Measurements from ENCODE around the gene TDRD7.

Gene TDRD7

DNA sequence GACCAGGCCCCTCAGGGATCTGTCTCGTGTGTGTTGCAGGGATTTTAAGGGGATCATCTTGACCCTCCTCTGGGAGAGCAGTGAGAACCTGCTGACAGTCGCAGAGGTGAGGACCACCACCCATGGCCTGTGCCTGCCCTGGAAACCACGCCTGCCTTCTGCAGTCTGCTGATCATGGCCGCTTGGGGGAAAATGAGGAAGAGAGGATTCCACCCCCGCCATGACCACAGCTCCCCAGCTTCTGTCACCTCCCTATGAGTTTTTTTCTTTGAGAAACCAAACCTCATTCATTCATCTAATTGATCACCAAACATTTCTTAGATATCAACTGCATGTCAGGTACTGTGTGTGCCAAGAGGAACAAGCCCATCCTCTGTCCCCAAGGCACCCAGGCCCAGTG, 46.3 kb upstream of the TDRD7 start:
- no peak for DNase-seq (ENCODE audit: extremely low read depth, insufficient read length)
- Histone ChIP-seq H3K27me3 (replicated peaks; ENCODE audit: control insufficient read depth, insufficient read depth, low read length) (no peaks in the 10 kb centered on the region), H3K4me3 (replicated peaks; ENCODE audit: low read depth, low read length) (no peak overlapping the region), H3K36me3 (ENCODE audit: control insufficient read depth, insufficient read depth, low read length) (no peaks in the 10 kb centered on the region)
- TF ChIP-seq CTCF (IDR thresholded peaks at IDR 0.05; ENCODE audit: insufficient read depth, low read length, poor library complexity, severe bottlenecking) = no peak

- DNase-seq (ENCODE audit: extremely low read depth, insufficient read length) = no peak
- no peak for TF ChIP-seq CTCF (IDR thresholded peaks at IDR 0.05; ENCODE audit: insufficient read depth, low read length, poor library complexity, severe bottlenecking)
- no peak overlapping the region for H3K4me3 ChIP-seq (replicated peaks; ENCODE audit: low read depth, low read length)
- no peaks in the 10 kb centered on the region for H3K27me3 ChIP-seq (replicated peaks; ENCODE audit: control insufficient read depth, insufficient read depth, low read length)
- H3K36me3 ChIP-seq (ENCODE audit: control insufficient read depth, insufficient read depth, low read length) = no peaks in the 10 kb centered on the region
Observed at GRCh38 chr9:97366476-97366875, 45.4 kb upstream of the TDRD7 start.

GRCh38 chr9:97366889-97367288, 45.0 kb upstream of the TDRD7 start:
- Histone ChIP-seq H3K27me3 (replicated peaks; ENCODE audit: control insufficient read depth, insufficient read depth, low read length) (no peaks in the 10 kb centered on the region), H3K4me3 (replicated peaks; ENCODE audit: low read depth, low read length) (no peak overlapping the region), H3K36me3 (ENCODE audit: control insufficient read depth, insufficient read depth, low read length) (no peaks in the 10 kb centered on the region)
- TF ChIP-seq CTCF (IDR thresholded peaks at IDR 0.05; ENCODE audit: insufficient read depth, low read length, poor library complexity, severe bottlenecking) = no peak
- no peak for DNase-seq (ENCODE audit: extremely low read depth, insufficient read length)

DNA sequence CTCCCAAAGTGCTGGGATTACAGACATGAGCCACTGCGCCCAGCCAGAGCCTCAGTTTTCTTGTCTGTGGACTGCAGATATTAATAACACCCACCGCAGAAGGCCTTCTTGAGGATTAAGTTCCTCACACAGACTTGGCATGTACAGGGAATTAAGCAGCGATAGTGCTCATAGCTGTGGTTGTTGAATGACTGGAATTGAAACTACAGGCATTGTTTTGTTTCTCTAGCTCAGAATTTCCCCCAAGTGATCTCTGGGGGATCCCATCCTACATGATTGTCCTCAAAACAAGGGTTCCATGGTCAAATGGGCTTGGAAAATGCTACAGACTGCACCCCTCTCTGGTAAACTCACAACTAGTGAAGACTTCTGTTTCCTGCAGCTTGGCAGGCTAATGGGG, 44.2 kb upstream of the TDRD7 start:
- no peak overlapping the region for H3K4me3 ChIP-seq (replicated peaks; ENCODE audit: low read depth, low read length)
- no peaks in the 10 kb centered on the region for H3K36me3 ChIP-seq (ENCODE audit: control insufficient read depth, insufficient read depth, low read length)
- H3K27me3 ChIP-seq (replicated peaks; ENCODE audit: control insufficient read depth, insufficient read depth, low read length) = no peaks in the 10 kb centered on the region
- TF ChIP-seq CTCF (IDR thresholded peaks at IDR 0.05; ENCODE audit: insufficient read depth, low read length, poor library complexity, severe bottlenecking) = no peak
- peak; percentile 43 for DNase-seq (ENCODE audit: extremely low read depth, insufficient read length)

DNA sequence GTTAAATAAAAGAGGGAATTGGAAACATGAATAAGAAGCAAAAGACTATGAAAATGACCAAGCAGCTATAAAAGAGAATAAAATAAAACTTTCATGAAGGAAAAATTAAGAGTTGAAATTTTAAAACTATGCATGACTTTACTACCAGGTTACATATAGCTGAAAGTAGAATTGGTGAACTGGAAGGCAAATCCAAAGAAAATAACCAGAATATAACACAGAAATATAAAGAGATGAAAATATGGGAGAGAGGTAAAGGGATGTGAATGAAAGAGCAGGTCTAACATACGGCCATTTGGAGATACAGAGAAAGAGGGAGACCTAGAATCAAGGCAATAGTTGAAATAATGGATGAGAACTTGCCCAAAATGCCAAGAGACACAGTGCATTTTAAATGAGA, 42.9 kb upstream of the TDRD7 start:
- TF ChIP-seq CTCF (IDR thresholded peaks at IDR 0.05; ENCODE audit: insufficient read depth, low read length, poor library complexity, severe bottlenecking) = no peak
- Histone ChIP-seq H3K36me3 (ENCODE audit: control insufficient read depth, insufficient read depth, low read length) (no peaks in the 10 kb centered on the region), H3K27me3 (replicated peaks; ENCODE audit: control insufficient read depth, insufficient read depth, low read length) (no peaks in the 10 kb centered on the region), H3K4me3 (replicated peaks; ENCODE audit: low read depth, low read length) (no peak overlapping the region)
- no peak for DNase-seq (ENCODE audit: extremely low read depth, insufficient read length)

- Histone ChIP-seq H3K36me3 (ENCODE audit: control insufficient read depth, insufficient read depth, low read length) (no peaks in the 10 kb centered on the region), H3K4me3 (replicated peaks; ENCODE audit: low read depth, low read length) (no peak overlapping the region), H3K27me3 (replicated peaks; ENCODE audit: control insufficient read depth, insufficient read depth, low read length) (no peaks in the 10 kb centered on the region)
- no peak for TF ChIP-seq CTCF (IDR thresholded peaks at IDR 0.05; ENCODE audit: insufficient read depth, low read length, poor library complexity, severe bottlenecking)
- DNase-seq (ENCODE audit: extremely low read depth, insufficient read length) = no peak
Observed at GRCh38 chr9:97372580-97372979, 39.3 kb upstream of the TDRD7 start.
